Mesenteric fat pad (tissue), 1 donor: ENCODE measurements around the gene AGAP1. TPM values are rescaled to one million over a fixed set of nuclear protein-coding genes. Genes with fewer than 3 reads are reported as not detected.

Experiments used
- DNase-seq: peaks from one replicate; pipeline ENCODE4 v3.0.0-alpha.2; 2020; ENCODE audit warnings: low spot score
- total RNA-seq: library from RNA; stranded (reverse); fragmentation: NEBNext Ultra II Directional; extraction: Animal tissue kit (Norgen Biotek cat#: 25700); gene quantifications from one replicate; pipeline ENCODE4 v1.2.1, GENCODE V29; 2021
- donor health status: DM: yes; HTN: yes; CAD: no.

AGAP1 gene
- total RNA-seq, 1 donor from 2014 or later, result 26.5 TPM

DNA sequence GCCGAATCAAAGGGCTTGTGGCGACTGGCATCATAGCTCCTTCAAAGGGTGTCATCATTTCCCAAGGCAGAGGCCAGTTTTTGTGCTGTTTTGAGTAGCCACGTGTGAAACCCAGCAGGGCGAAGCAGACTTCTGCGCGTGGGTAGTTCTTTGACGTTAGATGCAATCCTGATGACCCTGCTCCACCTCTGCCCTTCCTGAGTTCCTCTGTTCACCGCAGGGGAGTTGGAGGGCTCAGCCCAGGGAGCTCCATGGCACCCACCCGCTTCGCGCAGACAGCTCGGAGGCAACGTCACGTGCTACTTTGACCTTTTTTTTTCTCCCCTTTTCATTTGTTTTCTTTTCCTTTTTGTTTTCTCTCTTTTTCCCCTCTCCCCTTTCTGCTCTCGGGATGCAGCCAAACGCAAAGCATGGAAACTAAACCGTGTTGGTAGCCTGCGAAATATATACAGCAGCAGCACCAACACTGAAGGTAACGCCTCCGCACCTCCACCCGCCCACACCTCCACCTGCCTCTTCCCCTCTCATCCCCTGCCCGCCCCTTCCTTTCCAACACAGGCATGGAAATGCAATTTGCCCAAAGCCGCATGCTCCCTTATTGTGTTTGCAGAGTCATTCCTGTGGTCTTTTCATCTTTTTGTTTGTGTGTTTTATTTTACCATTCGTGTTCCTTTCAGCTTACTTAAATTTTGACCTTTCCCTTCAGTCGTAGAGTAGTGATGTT, 520.7 kb downstream of the AGAP1 start:
- DNase-seq, result peak; percentile 57

DNA sequence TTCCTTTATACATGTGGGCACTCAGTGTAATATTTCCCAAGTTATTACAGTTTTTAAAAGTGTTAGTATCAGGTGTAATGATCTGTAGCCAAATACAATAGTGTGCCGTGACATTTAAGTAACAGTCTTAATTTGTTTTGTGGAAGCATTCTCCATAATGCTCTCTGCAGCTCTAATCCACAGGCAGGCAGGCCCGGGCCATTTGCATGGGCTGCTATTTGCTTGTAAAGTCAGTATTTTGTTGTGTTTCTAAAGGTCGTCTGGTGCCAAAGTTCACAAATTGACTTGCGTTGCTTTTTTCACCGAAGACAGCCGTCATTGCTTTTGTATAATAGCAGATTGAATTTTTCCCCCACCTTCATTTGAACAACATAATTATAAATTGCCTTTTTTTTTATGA, 521.3 kb downstream of the AGAP1 start:
- DNase-seq, result no peak

DNA sequence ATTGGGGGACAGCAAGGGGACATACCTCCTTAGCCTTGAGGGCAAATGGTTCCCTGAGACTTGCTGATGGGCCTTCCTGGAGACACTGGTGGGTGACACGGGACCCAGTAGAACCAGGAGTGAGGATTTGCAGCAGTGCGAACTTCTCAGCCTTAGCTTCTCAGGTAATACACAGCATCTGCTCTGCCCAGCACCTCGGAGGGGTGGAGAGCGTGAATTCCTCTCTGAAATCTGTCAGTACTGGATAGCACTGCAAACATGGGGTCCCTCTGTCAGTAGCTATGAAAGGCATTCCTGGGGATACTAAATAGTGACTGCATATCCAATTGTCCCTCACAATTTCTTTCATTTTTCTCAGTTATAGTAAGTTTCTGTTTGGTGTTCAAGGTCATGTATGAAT, 522.7 kb downstream of the AGAP1 start:
- peak; percentile 22 for DNase-seq

DNA sequence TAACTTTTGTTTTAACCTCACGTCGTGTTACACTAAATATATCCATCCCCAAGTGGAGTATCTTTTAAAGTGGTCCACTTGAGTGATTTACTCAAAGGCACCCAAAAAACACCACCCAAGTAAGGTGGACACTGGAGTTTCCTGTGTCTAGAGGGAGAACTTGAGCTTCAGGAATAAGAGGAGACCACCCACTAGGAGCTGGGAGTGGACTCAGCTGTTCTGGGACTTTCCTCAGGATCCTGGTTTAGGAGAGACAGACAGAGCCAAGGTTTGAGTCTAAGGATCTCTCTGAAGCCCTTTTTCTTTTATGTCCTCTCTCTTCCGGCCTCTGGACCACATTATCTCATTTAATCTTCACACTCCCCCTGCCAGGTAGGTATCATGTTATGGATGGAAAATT, 523.6 kb downstream of the AGAP1 start:
- no peak for DNase-seq

DNA sequence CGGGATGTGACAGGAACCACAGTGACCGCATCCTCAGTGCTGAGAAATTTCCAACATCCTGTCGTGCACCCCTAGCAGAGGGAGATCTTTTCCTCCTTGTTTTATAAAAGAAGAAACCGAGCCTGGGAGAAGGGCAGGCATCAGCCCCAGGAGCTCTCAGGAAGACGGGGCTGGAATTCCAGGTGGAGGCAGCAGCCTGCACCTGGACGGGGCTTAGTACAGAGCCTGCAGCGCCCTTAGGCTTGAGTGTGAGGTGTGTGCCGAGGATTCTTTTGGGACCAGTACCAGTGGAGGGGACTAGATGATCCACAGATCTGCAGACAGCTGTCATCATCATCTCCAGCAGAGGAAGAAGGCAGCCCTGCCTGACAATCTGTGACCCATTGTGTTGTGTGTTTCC, 525.6 kb downstream of the AGAP1 start:
- peak; percentile 53 for DNase-seq

DNA sequence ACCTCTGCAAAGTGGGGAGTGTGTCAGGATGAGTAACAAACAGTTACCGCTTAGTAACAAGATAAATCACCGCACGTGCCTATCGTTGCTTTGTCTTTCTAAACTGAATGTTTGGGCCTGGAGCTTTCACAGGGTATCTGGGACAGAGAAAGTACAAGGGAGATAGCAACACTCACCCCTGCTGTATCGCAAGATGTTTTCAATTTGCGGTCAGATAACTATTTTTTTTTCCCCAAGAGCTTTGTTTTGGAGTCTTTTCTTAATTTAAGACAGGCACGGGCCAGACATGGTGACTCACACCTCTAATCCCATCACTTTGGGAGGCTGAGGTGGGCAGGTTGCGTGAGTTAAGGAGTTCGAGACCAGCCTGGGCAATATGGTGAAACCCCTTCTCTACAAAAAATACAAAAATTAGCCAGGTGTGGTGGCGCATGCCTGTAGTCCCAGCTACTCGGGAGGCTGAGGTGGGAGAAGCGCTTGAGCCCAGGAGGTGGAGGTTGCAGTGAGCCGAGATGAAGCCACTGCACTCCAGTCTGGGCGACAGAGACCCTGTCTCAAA, 527.7 kb downstream of the AGAP1 start:
- DNase-seq, result peak; percentile 51

DNA sequence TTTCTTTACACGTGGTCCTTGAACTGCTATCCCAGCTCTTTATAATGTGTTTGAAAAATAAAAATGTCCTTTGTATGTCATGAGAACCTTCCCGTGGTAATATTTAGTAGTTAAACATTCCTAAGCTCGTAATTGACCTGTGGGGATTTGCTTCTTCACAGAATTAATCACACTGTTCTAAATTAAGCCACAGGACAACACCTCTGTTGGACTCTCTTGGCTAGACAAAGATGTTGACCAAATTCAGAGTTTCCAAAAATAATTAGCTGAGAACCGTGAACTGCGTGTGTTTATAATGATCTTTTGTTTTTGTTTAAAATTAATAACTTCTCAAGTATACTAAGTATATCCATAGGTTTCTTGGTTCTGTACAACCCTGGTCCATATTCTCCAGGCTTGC, 528.3 kb downstream of the AGAP1 start:
- DNase-seq, result no peak

DNA sequence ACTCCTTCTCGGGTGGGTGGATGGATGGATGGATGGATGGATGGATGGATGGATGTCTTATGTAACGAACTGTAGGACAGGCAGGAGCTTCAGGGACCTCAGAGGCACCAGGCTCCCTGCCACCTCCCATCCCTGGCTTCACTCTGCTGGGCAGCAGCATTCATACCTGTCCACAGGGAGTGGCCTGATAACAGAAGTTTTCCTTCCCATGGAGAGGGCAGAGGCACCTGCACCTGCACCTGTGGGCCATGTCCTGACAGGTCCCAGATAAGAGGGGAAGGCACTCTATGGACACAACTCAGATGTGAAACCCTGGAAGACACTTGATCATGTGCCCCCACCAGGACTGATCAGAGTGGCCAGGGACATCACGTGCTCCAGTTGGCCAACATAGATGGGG, 532.0 kb downstream of the AGAP1 start:
- no peak for DNase-seq

DNA sequence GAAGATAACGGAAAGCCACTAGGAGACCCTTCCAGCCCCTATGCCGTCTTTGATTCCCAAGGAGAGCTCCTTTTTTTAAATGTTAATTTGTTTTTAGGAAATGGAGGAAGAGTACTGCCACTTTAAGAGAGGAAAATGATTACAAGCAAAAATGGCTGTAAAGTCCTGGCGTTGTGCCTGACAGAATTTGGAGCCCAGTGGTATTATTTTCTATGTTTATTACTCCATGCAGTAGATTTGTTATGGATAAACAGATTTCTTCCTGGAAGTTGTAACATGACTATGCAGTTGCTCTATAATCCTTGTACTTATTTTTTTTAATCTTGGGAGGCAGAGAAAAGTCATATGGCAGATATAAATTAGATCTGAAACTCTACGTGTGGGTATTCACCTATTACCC, 533.0 kb downstream of the AGAP1 start:
- DNase-seq, result no peak

DNA sequence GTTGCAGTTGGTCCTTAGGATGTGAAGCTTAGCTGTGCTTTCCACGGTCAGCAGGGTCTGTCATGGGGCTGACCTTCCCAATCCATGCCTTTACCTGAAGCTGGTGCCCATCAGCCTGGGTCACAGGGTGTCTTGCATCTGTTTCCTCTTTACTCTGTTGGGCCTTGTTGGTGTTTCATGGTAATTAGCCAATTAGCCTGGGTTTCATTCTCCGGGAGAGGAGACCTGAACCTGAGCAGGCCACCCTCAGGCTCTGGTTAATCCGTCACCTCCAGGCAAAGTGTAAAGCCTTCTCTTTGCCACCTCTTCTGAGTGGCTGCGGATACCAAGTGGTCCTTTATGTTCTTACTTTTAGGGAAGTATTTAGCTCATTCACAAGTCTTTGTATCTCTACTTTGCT, 534.2 kb downstream of the AGAP1 start:
- no peak for DNase-seq

DNA sequence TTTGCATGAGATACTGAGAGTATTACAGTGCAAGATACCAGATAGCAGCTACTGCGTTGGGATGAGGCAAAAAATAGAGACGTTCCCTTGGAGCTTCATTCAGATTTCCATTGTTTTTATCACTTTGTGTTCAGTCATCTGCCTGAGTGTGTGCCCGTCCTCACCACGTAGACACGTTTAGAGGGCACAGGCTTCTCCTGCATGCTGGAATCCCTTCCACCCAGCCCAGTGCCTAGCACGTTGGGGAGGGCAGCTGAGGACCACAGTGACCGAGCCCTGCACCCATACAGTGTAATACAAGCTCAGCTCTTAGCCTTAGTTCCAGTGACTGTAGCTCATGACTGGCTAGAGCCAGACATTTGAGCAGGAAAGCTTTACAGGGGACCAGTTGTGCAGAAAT, 539.6 kb downstream of the AGAP1 start:
- no peak for DNase-seq

DNA sequence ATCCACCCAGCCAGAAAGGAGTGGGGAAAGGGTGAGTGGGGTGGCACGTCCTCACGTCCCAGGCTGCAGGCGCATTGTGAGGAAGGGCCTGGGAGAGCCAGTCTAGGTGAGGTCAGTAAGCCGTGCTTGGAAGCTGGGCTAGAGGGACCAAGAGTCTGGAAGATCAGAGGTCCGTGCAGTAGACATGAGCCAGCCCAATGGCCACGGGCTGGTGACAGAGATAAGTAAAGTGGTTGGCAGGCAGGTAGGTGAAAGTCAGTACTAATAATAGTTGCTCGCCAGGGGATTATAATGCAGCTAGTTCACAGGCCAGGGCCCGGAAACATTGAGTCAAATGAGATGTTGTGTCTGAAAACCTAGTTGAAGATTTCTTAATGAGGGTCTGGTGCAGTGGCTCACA, 541.1 kb downstream of the AGAP1 start:
- no peak for DNase-seq

DNA sequence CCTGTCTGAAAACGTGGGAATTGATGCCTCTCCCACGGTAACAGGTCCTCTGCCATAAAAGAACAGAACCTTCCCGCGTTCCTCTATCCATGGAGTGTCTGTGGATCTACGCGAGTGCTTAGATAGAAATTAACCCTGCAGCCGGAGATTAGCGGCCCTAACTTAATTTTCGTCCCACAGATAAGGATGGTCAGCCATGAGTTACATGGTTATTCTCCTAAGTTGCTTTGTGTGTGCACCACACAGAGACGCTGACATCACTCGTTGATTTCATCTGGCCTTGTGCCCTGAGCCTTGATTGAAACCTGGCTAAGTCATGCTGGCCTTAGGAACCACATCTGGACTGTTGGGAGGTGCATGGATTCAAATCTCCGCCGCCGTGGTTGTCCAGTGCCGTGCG, 542.2 kb downstream of the AGAP1 start:
- DNase-seq, result no peak

DNA sequence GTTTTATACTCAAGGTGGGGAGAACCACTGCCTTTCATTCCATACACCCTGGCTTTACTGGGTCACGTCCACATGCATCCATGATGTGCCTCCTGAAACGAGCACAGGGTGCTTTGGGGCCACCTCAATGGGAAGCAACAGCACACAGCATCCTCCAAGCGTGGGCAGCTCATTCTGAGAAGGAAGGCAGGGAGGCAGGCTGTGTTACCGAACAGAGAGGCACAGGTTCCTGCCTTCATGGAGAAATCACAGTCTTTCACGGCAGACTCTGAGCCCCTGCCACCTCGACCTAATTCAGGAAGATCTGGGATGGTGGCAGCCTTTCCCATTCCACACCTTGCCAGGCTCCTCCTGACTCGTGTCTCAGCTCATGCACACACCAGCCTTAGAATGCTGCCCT, 544.3 kb downstream of the AGAP1 start:
- DNase-seq, result no peak

DNA sequence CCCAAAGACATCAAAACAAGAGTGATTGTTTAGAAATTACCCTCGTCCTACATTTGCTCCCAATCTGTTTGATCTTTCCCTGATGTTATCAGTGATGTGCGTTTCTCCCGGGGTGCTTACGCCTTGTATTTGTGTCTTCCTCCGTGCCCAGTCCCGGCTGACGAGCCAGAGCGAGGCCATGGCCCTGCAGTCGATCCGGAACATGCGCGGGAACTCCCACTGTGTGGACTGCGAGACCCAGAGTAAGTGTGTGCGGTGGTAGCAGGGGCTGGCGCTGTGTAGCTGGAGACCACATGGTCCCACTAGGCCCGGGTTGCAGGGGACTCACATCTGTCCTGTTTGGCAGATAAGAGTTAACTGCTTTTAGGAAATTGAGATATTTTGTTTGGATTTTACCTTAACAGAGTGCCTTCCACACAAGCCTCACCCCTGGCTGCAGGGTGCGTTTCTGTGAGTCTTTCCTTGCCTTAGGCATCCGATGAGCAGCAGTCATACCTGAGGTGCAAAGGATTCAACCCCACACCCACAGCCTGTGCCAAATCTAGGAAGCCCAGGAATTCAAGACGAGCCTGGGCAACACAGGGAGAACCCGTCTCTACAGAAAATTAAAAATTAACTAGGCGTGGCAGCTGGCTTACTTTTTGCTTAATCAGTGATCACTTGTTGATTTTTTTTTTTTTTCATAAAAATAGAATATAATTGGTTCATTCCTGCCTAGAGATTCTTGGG, 546.9 kb downstream of the AGAP1 start:
- peak; percentile 55 for DNase-seq

DNA sequence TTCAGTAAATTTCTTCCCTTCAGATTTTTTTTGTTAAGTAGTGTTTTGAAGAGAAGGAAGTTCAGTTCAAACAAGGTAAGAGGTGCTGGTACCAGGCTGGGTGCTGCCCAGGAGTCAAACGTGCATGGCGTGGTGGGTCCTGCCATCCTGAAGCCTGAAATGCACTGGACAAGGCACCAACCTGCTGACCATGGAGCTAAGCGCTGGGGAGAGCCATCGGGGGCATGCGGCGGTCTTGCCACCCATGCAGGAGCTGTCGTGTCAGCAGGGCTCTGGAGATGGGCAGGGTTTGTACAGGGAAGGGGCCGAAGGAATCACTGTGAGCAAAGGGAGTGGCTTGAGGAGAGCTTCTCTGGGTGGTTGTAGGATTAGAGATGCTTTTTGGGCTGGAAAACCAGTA, 547.8 kb downstream of the AGAP1 start:
- peak; percentile 81 for DNase-seq

DNA sequence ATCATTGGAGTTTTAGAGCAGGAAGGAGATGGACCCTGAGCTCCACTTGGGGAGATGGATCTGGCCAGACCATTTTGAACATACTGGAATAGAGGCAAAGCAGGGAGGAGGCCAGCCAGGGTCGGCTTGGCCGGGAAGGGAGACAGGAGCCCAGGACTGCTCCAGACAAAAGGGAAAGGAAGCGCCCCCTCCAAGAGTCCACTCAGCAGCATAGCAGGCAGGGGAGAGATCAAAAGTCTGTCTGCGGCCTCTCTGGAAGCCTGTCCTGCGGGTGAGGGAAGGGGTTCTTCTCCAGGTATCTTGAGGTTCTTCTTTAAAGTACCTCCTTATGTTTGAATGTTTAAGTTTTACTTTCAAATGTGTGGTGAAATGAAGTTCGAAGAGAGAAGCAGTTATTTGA, 548.2 kb downstream of the AGAP1 start:
- DNase-seq, result peak; percentile 35

DNA sequence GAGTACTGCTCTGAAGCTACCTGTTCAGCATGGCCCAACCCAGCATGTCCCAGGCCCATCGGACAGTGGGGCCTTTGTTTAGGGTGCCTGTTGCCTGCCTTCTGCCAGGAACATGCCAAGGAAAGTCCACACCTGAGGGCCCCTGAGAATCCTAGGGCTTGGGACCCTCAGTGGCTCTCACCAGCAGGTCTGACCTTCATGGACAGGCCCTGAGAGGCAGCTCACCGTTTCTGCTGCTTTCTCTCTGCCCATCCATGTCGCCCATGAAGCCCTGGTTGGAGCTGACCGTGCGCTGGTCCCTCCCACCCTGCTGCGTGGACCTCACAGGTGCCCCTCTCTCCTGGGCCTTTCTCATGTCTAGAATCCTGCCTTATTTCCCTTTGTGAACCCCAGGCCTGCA, 550.3 kb downstream of the AGAP1 start:
- DNase-seq, result peak; percentile 73

DNA sequence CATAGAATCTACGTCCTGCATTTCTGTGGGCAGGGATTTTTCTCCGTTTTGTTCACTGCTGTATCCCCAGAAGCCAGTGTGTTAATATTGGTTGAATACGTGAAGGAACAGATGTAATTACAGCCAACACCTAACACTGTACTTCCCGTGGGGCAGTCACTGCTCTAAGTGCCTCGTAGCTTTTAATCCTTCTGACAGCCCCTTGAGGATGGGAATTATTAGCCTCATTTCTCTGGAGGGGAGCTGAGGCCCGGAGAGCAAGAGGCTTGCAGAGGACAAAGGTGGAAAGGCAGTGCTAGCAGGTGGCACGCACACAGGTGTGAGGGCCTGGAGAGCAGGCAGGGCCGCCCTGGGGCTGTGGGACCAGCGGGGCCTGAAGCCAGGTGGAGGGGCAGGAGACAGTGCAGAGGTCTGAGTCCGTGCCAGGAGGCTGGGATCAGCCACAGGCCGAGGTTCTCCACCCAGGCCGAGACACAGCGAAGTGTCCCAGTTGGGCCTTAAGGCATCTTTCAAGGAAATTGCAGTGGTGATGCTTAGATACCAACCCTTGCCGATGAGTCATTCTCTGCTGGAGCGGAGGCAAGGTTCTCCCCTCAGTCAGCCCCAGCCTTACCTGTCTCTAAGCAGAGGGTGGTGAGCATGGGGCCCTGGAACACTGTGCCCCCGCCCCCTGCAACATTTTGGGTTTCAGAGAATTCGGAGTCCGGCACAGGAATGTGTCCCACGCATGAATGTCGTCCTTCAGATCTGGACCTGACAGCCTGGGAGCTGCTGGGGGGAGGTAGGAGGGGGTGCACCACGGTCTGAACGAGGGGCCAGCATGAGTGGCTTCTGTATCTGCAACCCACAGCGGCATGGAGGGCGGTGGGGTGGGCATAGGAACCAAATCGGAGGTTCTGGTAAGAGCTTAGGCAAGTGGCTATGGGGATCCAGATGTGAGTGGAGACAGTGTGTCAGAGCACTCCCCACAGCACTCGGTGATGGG, 551.7 kb downstream of the AGAP1 start:
- DNase-seq, result peak; percentile 87

DNA sequence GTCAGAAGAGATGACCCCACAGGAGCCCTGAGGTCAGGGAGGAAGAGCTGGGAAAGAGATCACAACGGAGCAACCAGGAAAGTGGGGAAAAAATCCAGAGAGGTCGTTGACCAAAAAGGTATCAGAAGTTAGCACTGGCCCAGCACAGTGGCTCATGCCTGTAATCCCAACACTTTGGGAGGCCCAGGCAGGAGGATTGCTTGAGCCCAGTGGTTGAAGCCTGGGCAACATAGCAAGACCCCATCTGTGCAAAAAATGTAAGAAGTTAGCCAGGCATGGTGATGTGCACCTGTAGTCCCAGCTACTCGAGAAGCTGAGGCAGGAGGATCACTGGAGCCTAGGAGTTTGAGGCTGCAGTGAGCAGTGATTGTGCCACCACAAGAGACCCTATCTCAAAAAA, 552.9 kb downstream of the AGAP1 start:
- peak; percentile 60 for DNase-seq

DNA sequence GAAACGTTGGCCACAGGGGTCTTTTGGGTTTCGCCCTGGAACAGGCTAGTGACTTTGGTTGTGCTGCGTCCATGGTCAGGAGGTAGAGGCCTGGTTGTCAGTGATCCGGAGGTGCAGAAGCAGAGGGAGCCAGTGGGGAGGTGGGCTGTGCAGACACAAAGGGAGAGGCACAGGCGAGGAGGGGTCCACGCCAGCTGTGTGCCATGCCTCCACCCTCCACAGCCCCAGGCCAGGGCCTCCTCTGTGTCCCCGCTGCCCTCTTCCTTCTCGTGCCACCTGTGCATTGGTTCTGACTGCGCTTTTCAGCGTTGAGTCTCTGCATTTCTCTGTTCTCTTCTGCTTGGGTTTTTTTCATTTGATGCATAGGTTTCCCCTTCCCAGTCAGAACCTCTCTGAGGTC, 553.3 kb downstream of the AGAP1 start:
- DNase-seq, result peak; percentile 51
